ENCODE measurements around the gene FAM117B. TPM values are rescaled to one million over a fixed set of nuclear protein-coding genes. Genes with fewer than 3 reads are reported as not detected.

The FAM117B gene
- total RNA-seq, 1 experiment from 2014 or later: 9.1 TPM

- intact Hi-C loops (cut with micrococcal nuclease): no loop called here
Measured at GRCh38 chr2:202689898-202690297, 55.1 kb downstream of the FAM117B start.

More at GRCh38 chr2:202689898-202690297, 55.1 kb downstream of the FAM117B start:
- Histone ChIP-seq H3K4me2 (ENCODE audit: low read length) (no peak overlapping the region), H4K20me1 (ENCODE audit: insufficient read depth) (no peaks in the 10 kb centered on the region), H3K27ac (ENCODE audit: low read depth, low read length) (no peak overlapping the region), H3K9me2 (ENCODE audit: insufficient read depth) (no peaks in the 10 kb centered on the region), H3K9me3 (ENCODE audit: control insufficient read depth in 1 of 2, insufficient read depth in 1 of 2, low read depth in 1 of 2, low read length in 2 of 2) (no peaks in the 10 kb centered on the region), H3K36me3 (ENCODE audit: control insufficient read depth in 1 of 2, insufficient read depth in 2 of 2, low read length in 2 of 2) (no peaks in the 10 kb centered on the region), H3K27me3 (ENCODE audit: insufficient read depth, low read length) (no peaks in the 10 kb centered on the region), H3K79me2 (ENCODE audit: insufficient read depth, low read length) (no peaks in the 10 kb centered on the region), H3K9ac (ENCODE audit: low read length) (no peak overlapping the region), H3K4me3 (replicated peaks in 1 of 2; ENCODE audit: low read depth in 1 of 2, low read length in 2 of 2) (no peak overlapping the region), H3K4me1 (ENCODE audit: control insufficient read depth in 1 of 2, insufficient read depth in 2 of 2, low read length in 2 of 2) (peaks cover 0 to 8% of the 10 kb centered on the region in 2 experiments; a peak in 2 of 4 replicates), H2AFZ (ENCODE audit: low read depth, low read length, poor library complexity, severe bottlenecking) (no peak overlapping the region)
- ChIA-PET POLR2A (no interaction called here), RAD21 (ENCODE audit: low non-redundant PET in 1 of 2, low total read pairs in 2 of 2, uncharacterized antibody in 2 of 2, unreplicated experiment in 2 of 2) (no interaction called here), CTCF (no interaction called here)
- no TSS peak for BruUV-seq (replicated peaks)
- ATAC-seq (no peak), DNase-seq (ENCODE audit: low read depth, low spot score) (no peak)
- no peak for TF ChIP-seq POLR2AphosphoS5 (IDR thresholded peaks at IDR 0.05; ENCODE audit: low read depth, low read length)
- TF ChIP-seq ZBTB33 (IDR thresholded peaks at IDR 0.05; ENCODE audit: extremely low read depth, insufficient replicate concordance, low read length): no peak
- no peak for TF ChIP-seq ELF1 (IDR thresholded peaks at IDR 0.05; ENCODE audit: borderline replicate concordance, low read depth)
- no peak for TF ChIP-seq CBX3 (IDR thresholded peaks at IDR 0.05; ENCODE audit: low read depth)
- TF ChIP-seq SP1 (IDR thresholded peaks at IDR 0.05; ENCODE audit: low read depth): no peak
- no peak for TF ChIP-seq EZH2 (IDR thresholded peaks at IDR 0.05)
- no peak for TF ChIP-seq ZFX (IDR thresholded peaks at IDR 0.05)
- no peak for TF ChIP-seq REST (IDR thresholded peaks at IDR 0.05; ENCODE audit: low read depth)
- TF ChIP-seq ZNF274 (IDR thresholded peaks at IDR 0.05; ENCODE audit: low read depth, low read length): no peak
- TF ChIP-seq EGR1 (IDR thresholded peaks at IDR 0.05; ENCODE audit: low read depth): no peak
- no peak for TF ChIP-seq JUND (IDR thresholded peaks at IDR 0.05)
- no peak for TF ChIP-seq POLR2A (IDR thresholded peaks at IDR 0.05; ENCODE audit: borderline replicate concordance, extremely low read depth, insufficient read depth, insufficient read length)
